WTC11 (cell line): ENCODE data around the gene PARP3. TPM values are rescaled to one million over a fixed set of nuclear protein-coding genes. Genes with fewer than 3 reads are reported as not detected.

Experiments
- ATAC-seq: fragments of 200-7000 bp; cut with Tn5 transposase; 2 replicates; pipeline ENCODE4 v1.10.0; 2021; ENCODE audit warnings: mild to moderate bottlenecking, moderate library complexity
- CTCF ChIA-PET: fragments of 300-600 bp; sonication (Branson Sonifier 250); formaldehyde crosslinking; loops from one replicate; lab custom pipeline; 2021; ENCODE audit warnings: antibody characterized with exemption; lab: Charles Lee
- POLR2A ChIA-PET: fragments of 350-600 bp; sonication (Branson Sonifier 250); formaldehyde crosslinking; loops from one replicate; lab custom pipeline; 2021; ENCODE audit warnings: antibody characterized with exemption; lab: Charles Lee
- DNase-seq: peaks from one replicate; pipeline ENCODE4 v3.0.0; 2021; ENCODE audit warnings: low spot score
- H3K27ac Mint-ChIP-seq: 2 replicates; pipeline ENCODE4 v1.8.0; 2021; ENCODE audit warnings: mixed read lengths
- H3K27me3 Mint-ChIP-seq: 2 replicates; pipeline ENCODE4 v1.8.0; 2021; ENCODE audit warnings: low read depth, mild to moderate bottlenecking, moderate library complexity, mixed read lengths
- H3K36me3 Mint-ChIP-seq: 2 replicates; pipeline ENCODE4 v1.8.0; 2021; ENCODE audit warnings: mixed read lengths
- H3K4me1 Mint-ChIP-seq: 2 replicates; pipeline ENCODE4 v1.8.0; 2022; ENCODE audit warnings: mixed read lengths
- H3K4me3 Mint-ChIP-seq: 2 replicates; pipeline ENCODE4 v1.8.0; 2021; ENCODE audit warnings: mild to moderate bottlenecking, moderate library complexity, mixed read lengths
- H3K9me3 Mint-ChIP-seq: 2 replicates; pipeline ENCODE4 v1.8.0; 2021; ENCODE audit warnings: mixed read lengths
- ATF1 ChIP-seq: sonication (generic); formaldehyde crosslinking; IDR thresholded peaks from 2 replicates; pipeline ENCODE4 v1.8.1; 2023; ENCODE audit warnings: mild to moderate bottlenecking, moderate library complexity, missing genetic modification reagents
- CREM ChIP-seq: sonication (generic); formaldehyde crosslinking; IDR thresholded peaks from 2 replicates; pipeline ENCODE4 v1.8.1; 2022; ENCODE audit warnings: mild to moderate bottlenecking, missing genetic modification reagents, moderate library complexity
- ELF4 ChIP-seq: sonication (generic); formaldehyde crosslinking; IDR thresholded peaks from 2 replicates; pipeline ENCODE4 v1.8.1; 2022; ENCODE audit warnings: low read depth, mild to moderate bottlenecking, moderate library complexity, missing genetic modification reagents
- FOXP4 ChIP-seq: sonication (generic); formaldehyde crosslinking; IDR thresholded peaks from 2 replicates; pipeline ENCODE4 v1.8.0; 2022; ENCODE audit warnings: mild to moderate bottlenecking, missing genetic modification reagents
- GABPB1 ChIP-seq: sonication (generic); formaldehyde crosslinking; IDR thresholded peaks from 2 replicates; pipeline ENCODE4 v1.8.1; 2023; ENCODE audit warnings: mild to moderate bottlenecking, missing genetic modification reagents
- IRF2 ChIP-seq: sonication (generic); formaldehyde crosslinking; IDR thresholded peaks from 2 replicates; pipeline ENCODE4 v1.8.0; 2022; ENCODE audit warnings: low read depth, missing genetic modification reagents, borderline replicate concordance
- JUN ChIP-seq: sonication (generic); formaldehyde crosslinking; IDR thresholded peaks from 2 replicates; pipeline ENCODE4 v1.8.0; 2023; ENCODE audit warnings: mild to moderate bottlenecking, missing genetic modification reagents
- MLX ChIP-seq: sonication (generic); formaldehyde crosslinking; IDR thresholded peaks from 2 replicates; pipeline ENCODE4 v1.8.1; 2023; ENCODE audit warnings: mild to moderate bottlenecking, missing genetic modification reagents, moderate library complexity
- MXD4 ChIP-seq: fragments of 250-450 bp; sonication (Bioruptor Pico); IDR thresholded peaks from 2 replicates; pipeline ENCODE4 v1.8.0; 2021; ENCODE audit warnings: mild to moderate bottlenecking, moderate library complexity, borderline replicate concordance
- PRRX2 ChIP-seq: fragments of 250-450 bp; sonication (Bioruptor Pico); IDR thresholded peaks from 2 replicates; pipeline ENCODE4 v1.8.0; 2021; ENCODE audit warnings: mild to moderate bottlenecking
- SOX15 ChIP-seq: fragments of 250-450 bp; sonication (Bioruptor Pico); IDR thresholded peaks from 2 replicates; pipeline ENCODE4 v1.9.0; 2021; ENCODE audit warnings: mild to moderate bottlenecking
- USF2 ChIP-seq: sonication (generic); formaldehyde crosslinking; IDR thresholded peaks from 2 replicates; pipeline ENCODE4 v1.8.1; 2023; ENCODE audit warnings: mild to moderate bottlenecking, missing genetic modification reagents, moderate library complexity
- ZBTB21 ChIP-seq: sonication (generic); formaldehyde crosslinking; IDR thresholded peaks from 2 replicates; pipeline ENCODE4 v1.8.1; 2023; ENCODE audit warnings: mild to moderate bottlenecking, missing genetic modification reagents, borderline replicate concordance
- ZNF671 ChIP-seq: fragments of 250-450 bp; sonication (Bioruptor Pico); IDR thresholded peaks from 2 replicates; pipeline ENCODE4 v1.8.0; 2021; ENCODE audit warnings: mild to moderate bottlenecking
- total RNA-seq: library from RNA; stranded (reverse); gene quantifications from 3 replicates; pipeline ENCODE4 v1.2.3, GENCODE V29; 2021
- TF ChIP-seq, protein P1 (sequence below): sonication (generic); formaldehyde crosslinking; IDR thresholded peaks from 2 replicates; pipeline ENCODE4 v1.8.1; 2023; ENCODE audit warnings: mild to moderate bottlenecking, missing genetic modification reagents
- TF ChIP-seq, protein P2 (sequence below): sonication (generic); formaldehyde crosslinking; IDR thresholded peaks from 2 replicates; pipeline ENCODE4 v1.8.0; 2022; ENCODE audit warnings: mild to moderate bottlenecking, missing genetic modification reagents
- TF ChIP-seq, protein P3 (sequence below): sonication (generic); formaldehyde crosslinking; IDR thresholded peaks from 2 replicates; pipeline ENCODE4 v1.8.1; 2023; ENCODE audit warnings: mild to moderate bottlenecking, moderate library complexity, missing genetic modification reagents
- TF ChIP-seq, protein P4 (sequence below): sonication (generic); formaldehyde crosslinking; IDR thresholded peaks from 2 replicates; pipeline ENCODE4 v1.8.0; 2023; ENCODE audit warnings: missing genetic modification reagents

The PARP3 gene
- total RNA-seq, 1 experiment from 2014 or later: 2.9 TPM

GRCh38 chr3:51982838-51983577, 40.8 kb downstream of the PARP3 start, which contains the start of gene ACY1 (continued):
- TF ChIP-seq, protein P1, sequence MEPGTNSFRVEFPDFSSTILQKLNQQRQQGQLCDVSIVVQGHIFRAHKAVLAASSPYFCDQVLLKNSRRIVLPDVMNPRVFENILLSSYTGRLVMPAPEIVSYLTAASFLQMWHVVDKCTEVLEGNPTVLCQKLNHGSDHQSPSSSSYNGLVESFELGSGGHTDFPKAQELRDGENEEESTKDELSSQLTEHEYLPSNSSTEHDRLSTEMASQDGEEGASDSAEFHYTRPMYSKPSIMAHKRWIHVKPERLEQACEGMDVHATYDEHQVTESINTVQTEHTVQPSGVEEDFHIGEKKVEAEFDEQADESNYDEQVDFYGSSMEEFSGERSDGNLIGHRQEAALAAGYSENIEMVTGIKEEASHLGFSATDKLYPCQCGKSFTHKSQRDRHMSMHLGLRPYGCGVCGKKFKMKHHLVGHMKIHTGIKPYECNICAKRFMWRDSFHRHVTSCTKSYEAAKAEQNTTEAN (CRISPR knock-in tag): no peak
- TF ChIP-seq SOX15 (CRISPR knock-in tag) (no peak), FOXP4 (CRISPR knock-in tag) (peak; percentile 93), JUN (CRISPR knock-in tag) (peak; percentile 39; the same call in 1 of the 2 replicates), ZNF671 (CRISPR knock-in tag) (no peak), ELF4 (CRISPR knock-in tag) (peak; percentile 72; the same call in 1 of the 2 replicates), IRF2 (CRISPR knock-in tag) (no peak), ZBTB21 (CRISPR knock-in tag) (peak; percentile 19; the same call in 1 of the 2 replicates), MXD4 (no peak), PRRX2 (CRISPR knock-in tag) (no peak), MLX (CRISPR knock-in tag) (0 out of 2 replicates have a peak, but pooled peaks have one; percentile 50)
- TF ChIP-seq, protein P2, sequence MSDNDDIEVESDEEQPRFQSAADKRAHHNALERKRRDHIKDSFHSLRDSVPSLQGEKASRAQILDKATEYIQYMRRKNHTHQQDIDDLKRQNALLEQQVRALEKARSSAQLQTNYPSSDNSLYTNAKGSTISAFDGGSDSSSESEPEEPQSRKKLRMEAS (CRISPR knock-in tag): peak; percentile 99
- TF ChIP-seq, protein P3, sequence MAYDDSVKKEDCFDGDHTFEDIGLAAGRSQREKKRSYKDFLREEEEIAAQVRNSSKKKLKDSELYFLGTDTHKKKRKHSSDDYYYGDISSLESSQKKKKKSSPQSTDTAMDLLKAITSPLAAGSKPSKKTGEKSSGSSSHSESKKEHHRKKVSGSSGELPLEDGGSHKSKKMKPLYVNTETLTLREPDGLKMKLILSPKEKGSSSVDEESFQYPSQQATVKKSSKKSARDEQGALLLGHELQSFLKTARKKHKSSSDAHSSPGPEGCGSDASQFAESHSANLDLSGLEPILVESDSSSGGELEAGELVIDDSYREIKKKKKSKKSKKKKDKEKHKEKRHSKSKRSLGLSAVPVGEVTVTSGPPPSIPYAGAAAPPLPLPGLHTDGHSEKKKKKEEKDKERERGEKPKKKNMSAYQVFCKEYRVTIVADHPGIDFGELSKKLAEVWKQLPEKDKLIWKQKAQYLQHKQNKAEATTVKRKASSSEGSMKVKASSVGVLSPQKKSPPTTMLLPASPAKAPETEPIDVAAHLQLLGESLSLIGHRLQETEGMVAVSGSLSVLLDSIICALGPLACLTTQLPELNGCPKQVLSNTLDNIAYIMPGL (CRISPR knock-in tag): peak; percentile 85; the same call in 1 of the 2 replicates

DNA sequence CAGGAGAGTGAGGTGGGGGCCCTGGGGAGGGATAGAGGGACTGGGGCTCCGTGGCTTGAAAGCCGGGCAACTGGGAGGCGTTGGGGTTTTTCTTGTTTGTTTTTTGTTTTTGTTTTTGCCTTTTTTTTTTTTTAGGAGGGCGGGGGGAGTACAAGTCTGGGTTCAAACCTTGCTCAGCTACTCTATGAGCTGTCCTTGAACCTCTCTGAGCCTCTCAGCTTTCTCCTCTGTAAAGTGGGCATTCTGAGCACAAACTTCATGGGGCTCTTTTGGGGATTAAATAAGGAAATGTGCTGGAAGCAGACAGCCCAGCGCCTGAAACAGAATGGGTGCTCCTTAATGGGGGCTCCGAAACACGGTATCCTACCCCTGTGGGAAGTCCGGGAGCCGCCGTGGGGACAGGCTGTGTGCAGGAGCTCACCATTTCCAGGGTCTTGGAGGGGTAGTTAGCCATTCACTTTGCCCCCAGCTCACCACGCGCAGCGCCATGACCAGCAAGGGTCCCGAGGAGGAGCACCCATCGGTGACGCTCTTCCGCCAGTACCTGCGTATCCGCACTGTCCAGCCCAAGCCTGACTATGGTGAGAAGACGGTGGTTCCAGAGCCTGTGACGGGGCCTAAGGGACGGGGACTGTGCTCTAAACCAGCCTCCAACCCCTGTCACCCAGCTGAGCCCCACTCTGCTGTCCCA, 41.6 kb downstream of the PARP3 start:
- no peak for ATAC-seq
- H3K4me1 Mint-ChIP-seq: peaks cover 24% of the 10 kb centered on the region
- peak overlapping the region; percentile 96 for H3K27ac Mint-ChIP-seq
- peaks cover under 1% of the 10 kb centered on the region; the same call in 1 of the 2 replicates for H3K27me3 Mint-ChIP-seq
- no peak for DNase-seq
- ChIA-PET POLR2A (interaction anchor here (0.9 to 2.4 kb wide), 8 partner anchors 8 to 171 kb away, joined by 3 to 23 read pairs (median 7); partner anchors contain the start of genes ABHD14B, PCBP4, POC1A and RPL29), CTCF (interaction anchor here (0.9 to 4.4 kb wide), 19 partner anchors 8 to 265 kb away, joined by 3 to 60 read pairs (median 5); partner anchors contain the start of genes ABHD14A, ABHD14B, DUSP7 and GPR62)
- H3K4me3 Mint-ChIP-seq: peak overlapping the region; percentile 84
- peaks cover 2% of the 10 kb centered on the region; the same call in 1 of the 2 replicates for H3K36me3 Mint-ChIP-seq
- no peaks in the 10 kb centered on the region for H3K9me3 Mint-ChIP-seq
- 0 out of 2 replicates have a peak, but pooled peaks have one; percentile 9 for TF ChIP-seq GABPB1
- TF ChIP-seq CREM: peak; percentile 7; the same call in 1 of the 2 replicates
- TF ChIP-seq, protein P4, sequence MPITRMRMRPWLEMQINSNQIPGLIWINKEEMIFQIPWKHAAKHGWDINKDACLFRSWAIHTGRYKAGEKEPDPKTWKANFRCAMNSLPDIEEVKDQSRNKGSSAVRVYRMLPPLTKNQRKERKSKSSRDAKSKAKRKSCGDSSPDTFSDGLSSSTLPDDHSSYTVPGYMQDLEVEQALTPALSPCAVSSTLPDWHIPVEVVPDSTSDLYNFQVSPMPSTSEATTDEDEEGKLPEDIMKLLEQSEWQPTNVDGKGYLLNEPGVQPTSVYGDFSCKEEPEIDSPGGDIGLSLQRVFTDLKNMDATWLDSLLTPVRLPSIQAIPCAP (CRISPR knock-in tag): 0 out of 2 replicates have a peak, but pooled peaks have one; percentile 6
- TF ChIP-seq, protein P2 (CRISPR knock-in tag): no peak
- no peak for TF ChIP-seq ATF1 (CRISPR knock-in tag)
- no peak for TF ChIP-seq USF2
